SK-N-MC (cell line): ENCODE measurements around the gene SLC22A4.

ENCODE experiments used
- EZH2 ChIP-seq: fragments of 200-600 bp; sonication (generic); IDR thresholded peaks from one replicate; pipeline ENCODE4 v1.6.1; 2017; ENCODE audit warnings: antibody characterized with exemption
- POLR2AphosphoS5 ChIP-seq: IDR thresholded peaks from 2 replicates; pipeline ENCODE4 v1.6.1; 2012; ENCODE audit warnings: mild to moderate bottlenecking, low read depth, low read length, borderline replicate concordance

DNA sequence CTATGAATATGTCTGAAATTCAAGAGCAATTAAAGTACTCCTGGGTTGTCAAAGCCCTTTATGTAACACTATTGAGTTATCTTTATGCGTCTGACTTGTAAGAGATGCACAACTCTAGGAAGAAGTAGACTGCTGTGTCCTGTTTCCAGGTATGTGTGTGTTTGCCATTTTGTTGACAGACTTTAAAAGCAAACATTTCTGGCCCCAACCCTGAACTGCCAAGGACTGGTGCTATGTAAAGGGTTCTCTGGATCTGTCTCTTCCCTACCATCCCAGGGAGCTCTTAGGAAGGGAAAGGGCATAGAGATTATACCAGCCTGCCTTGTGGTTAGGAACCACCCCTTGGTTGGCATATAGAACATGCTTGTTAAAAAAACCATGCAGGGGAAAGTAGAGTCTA lies 87.4 kb downstream of the SLC22A4 start:
- TF ChIP-seq EZH2 (no peak), POLR2AphosphoS5 (no peak)
